NCI-H2196 treated with DMSO at 0.1 percent for 48 hours (cell line): ENCODE data around the gene METAP2.

Experiments
- DNase-seq: peaks from one replicate; lab custom pipeline; 2025; ENCODE audit not compliant: unreplicated experiment; lab: John Stamatoyannopoulos, UW

METAP2 gene

GRCh38 chr12:95509300-95509699 lies 35.3 kb downstream of the METAP2 start:
- no peak for DNase-seq

GRCh38 chr12:95511977-95512376 lies 38.0 kb downstream of the METAP2 start:
- no peak for DNase-seq

DNA sequence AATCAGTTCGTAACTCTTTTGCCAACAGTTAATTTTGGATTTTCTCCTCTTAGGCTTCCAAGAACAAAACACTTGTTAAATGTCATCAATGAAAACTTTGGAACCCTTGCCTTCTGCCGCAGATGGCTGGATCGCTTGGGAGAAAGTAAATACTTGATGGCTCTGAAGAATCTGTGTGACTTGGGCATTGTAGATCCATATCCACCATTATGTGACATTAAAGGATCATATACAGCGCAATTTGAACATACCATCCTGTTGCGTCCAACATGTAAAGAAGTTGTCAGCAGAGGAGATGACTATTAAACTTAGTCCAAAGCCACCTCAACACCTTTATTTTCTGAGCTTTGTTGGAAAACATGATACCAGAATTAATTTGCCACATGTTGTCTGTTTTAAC lies 39.6 kb downstream of the METAP2 start:
- no peak for DNase-seq

GRCh38 chr12:95515197-95515596 lies 41.2 kb downstream of the METAP2 start:
- no peak for DNase-seq

GRCh38 chr12:95516757-95517156 lies 42.8 kb downstream of the METAP2 start:
- DNase-seq: no peak

DNA sequence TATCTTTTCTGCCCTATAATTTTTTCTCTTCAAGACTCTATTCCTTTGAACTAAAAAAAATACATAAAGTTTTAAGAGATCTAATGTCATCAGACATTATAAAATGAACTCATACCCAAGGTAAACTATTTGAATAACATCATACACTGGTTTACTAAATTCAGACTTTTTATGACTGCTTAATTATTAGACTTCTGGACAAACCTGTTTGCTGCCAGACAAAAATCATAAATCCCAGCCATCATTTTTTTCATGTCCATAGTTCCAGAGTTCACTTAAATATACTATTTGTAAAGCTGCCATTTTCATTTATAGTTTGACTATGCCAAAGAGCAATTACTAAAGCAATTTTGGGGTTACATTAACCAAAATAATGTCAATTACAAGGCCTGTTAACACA lies 43.3 kb downstream of the METAP2 start:
- no peak for DNase-seq

GRCh38 chr12:95518944-95519343 lies 45.0 kb downstream of the METAP2 start:
- DNase-seq: no peak

DNA sequence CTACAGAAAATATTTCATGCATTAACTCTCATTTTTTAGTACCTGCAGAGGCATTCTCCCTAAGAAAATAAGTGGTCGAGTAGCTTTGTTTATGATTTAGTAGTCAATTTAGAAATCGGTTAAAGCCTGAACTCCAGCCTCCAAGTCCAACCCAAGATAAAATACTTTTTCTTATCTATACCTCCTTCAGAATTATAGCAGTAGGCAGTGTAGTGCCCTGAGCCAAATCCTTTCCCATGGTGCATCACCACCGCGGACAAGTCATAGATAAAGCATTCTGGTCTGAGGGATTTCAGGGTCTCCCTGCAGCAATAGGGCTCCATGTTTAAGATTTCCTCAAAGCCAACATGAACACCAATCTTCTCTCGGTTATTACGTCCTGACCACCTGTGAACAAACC lies 46.9 kb downstream of the METAP2 start:
- no peak for DNase-seq

DNA sequence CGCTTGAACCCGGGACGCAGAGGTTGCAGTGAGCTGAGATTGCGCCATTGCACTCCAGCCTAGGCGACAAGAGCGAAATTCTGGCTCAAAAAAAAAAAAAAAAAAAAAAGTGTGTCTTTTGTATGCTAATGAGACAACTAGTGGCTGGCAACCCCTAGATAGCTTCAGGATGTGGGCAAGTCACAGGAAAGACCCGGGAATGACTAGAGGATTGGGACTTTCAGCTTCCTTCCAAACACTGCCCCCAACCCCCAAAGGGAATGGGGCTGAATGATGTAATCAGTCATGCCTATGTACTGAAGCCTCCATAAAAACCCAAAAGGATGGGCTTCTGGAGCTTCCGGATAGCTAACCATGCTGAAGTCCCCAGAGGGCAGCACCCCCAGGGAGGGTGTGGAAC lies 48.7 kb downstream of the METAP2 start:
- no peak for DNase-seq

DNA sequence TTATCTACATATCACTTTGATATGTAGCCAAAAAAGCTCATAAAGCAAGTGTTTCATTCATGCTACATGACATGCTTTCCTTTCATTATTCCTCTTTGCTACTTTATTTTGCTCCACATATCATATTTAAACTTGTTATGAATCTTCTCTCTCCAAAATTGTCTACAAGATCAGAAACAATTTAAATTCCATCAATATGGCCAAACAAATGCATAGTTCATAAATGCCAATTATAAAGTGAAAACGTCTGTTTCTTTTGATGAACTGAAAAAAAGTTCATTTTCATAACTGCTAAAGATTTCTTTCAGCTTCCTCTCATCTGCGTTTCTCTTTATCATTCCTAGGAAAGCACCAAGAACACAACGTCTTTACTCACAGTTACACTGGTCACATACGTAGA lies 54.5 kb downstream of the METAP2 start:
- DNase-seq: no peak

DNA sequence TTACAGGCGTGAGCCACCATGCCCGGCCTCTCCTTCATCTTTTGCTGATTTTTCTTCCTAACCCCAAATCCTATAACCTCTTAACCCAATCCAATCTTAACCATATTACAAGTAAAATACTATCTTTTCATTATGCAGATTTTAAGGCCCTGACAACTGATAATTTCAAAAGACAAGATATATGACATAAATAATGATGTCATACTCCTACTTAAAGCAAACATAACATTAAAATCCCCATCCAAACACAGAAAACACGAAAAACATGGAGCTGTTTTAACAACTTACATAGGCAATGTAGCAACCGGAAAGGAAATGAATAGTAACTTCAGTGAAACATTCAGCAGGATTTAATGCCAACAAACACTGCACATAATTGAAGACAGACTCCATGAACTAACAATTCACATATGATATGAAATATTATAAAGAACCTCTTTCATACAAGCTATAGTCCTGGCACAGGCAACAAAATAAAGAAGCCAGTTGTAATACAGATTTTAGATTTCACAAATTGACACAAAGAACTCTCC lies 55.8 kb downstream of the METAP2 start:
- no peak for DNase-seq

GRCh38 chr12:95532851-95533250 lies 58.9 kb downstream of the METAP2 start:
- DNase-seq: no peak

GRCh38 chr12:95533985-95534384 lies 60.0 kb downstream of the METAP2 start:
- no peak for DNase-seq

DNA sequence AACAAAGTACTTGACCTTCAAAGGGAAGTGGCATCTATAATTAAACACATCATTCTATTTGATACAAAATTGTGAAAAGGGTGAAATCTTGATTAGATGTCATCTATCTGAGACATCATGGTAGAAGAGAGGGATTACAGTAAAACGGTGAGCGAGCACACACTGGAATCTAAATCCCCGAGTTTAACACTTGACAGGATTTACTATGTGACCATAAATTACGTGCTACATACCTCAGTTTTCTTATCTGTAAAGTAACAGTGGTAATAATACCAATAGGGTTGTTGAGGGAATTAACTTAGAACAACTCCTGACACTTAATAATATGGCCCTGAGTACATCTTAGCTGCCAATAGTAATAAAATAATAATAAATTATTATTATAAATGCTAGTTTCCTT lies 64.1 kb downstream of the METAP2 start:
- DNase-seq: no peak

- no peak for DNase-seq
These were observed 64.7 kb downstream of the METAP2 start for GRCh38 chr12:95538656-95539055.

- DNase-seq: no peak
These were observed 67.5 kb downstream of the METAP2 start for GRCh38 chr12:95541436-95541835.

- no peak for DNase-seq
These were observed 69.4 kb downstream of the METAP2 start for GRCh38 chr12:95543305-95543704.

GRCh38 chr12:95544756-95545155 lies 70.8 kb downstream of the METAP2 start:
- no peak for DNase-seq

DNA sequence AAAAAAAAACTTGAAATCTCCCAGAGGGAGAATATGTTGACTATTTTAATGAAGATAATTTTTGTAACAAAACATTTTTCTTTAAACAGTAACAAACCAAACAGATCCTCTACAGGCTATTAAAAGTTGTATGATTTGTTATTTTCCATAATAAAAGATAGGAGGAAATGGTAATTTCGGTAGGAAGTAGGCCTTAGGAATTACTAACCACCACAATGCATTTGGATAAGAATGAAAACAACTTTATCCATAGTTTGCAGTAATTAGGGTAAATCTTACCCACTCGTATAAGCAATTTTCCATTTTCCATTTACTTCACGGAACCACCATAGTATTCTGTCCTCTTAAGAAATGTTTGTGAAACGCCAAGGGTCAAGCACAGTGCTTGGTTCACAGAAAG lies 71.4 kb downstream of the METAP2 start:
- no peak for DNase-seq

GRCh38 chr12:95545731-95546490 lies 72.0 kb downstream of the METAP2 start:
- no peak for DNase-seq

DNA sequence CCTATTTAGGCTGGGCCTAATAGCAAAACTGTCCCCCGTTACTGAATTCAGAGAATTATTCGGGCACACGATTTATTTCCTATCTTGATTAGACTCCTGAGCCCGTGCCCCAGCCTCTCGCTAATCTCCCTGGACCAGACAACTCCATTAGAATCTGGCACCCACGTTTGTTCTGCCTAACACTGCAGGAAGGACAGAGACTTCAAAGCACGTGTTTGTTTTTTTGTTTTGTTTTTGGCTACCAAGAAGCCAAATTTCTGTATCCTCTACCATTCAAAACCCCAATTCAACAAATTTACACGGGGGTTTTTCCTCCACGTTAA lies 72.5 kb downstream of the METAP2 start:
- no peak for DNase-seq

- no peak for DNase-seq
These were observed 73.6 kb downstream of the METAP2 start for GRCh38 chr12:95547522-95548055.

GRCh38 chr12:95548056-95548538 lies 74.1 kb downstream of the METAP2 start:
- no peak for DNase-seq
